IPS-NIHi11 (cell line): ENCODE measurements around the gene GAGE13.
"Not testable (repeated sequence)": the region's sequence is repeated elsewhere in the genome, so short reads cannot be mapped to it uniquely, and the experiment has no call there.

Experiments used
- DNase-seq: peaks from one replicate; pipeline ENCODE4 v3.0.0; 2012; ENCODE audit warnings: mixed read lengths, low spot score

The GAGE13 gene

GRCh38 chrX:49331282-49331681 is at the start of gene GAGE13:
Gene GAGE13, plus strand, starts transcription at chrX:49331582. Its CDS starts 1,156 bp downstream, at chrX:49332738.
- DNase-seq = not testable (repeated sequence)

- DNase-seq = peak; percentile 18
Observed at GRCh38 chrX:49282647-49283011, 48.8 kb upstream of the GAGE13 start.

GRCh38 chrX:49284212-49284611 is 47.2 kb upstream of the GAGE13 start:
- DNase-seq = no peak

GRCh38 chrX:49286136-49286535 is 45.2 kb upstream of the GAGE13 start:
- no peak for DNase-seq

GRCh38 chrX:49286581-49286980 is 44.8 kb upstream of the GAGE13 start:
- no peak for DNase-seq

- DNase-seq = no peak
Observed at GRCh38 chrX:49287665-49288064, 43.7 kb upstream of the GAGE13 start.

GRCh38 chrX:49290215-49290614 is 41.2 kb upstream of the GAGE13 start:
- DNase-seq = no peak

GRCh38 chrX:49291615-49292337 is 39.6 kb upstream of the GAGE13 start:
- DNase-seq = peak; percentile 38

GRCh38 chrX:49292400-49293362 is 38.7 kb upstream of the GAGE13 start:
- no peak for DNase-seq

GRCh38 chrX:49299293-49299692 is 32.1 kb upstream of the GAGE13 start:
- DNase-seq = not testable (repeated sequence)

- no peak for DNase-seq
Observed at GRCh38 chrX:49300703-49301102, 30.7 kb upstream of the GAGE13 start.

GRCh38 chrX:49303346-49303745 is 28.0 kb upstream of the GAGE13 start, which contains the start of gene GAGE10:
Gene GAGE10, plus strand, starts transcription at chrX:49303646. Its CDS starts 1,214 bp downstream, at chrX:49304860.
- no peak for DNase-seq

- not testable (repeated sequence) for DNase-seq
Observed at GRCh38 chrX:49307775-49308174, 23.6 kb upstream of the GAGE13 start.

- no peak for DNase-seq
Observed at GRCh38 chrX:49308604-49309269, 22.6 kb upstream of the GAGE13 start.

GRCh38 chrX:49309401-49309981 is 21.9 kb upstream of the GAGE13 start:
- DNase-seq = peak; percentile 33

GRCh38 chrX:49310371-49310770 is 21.0 kb upstream of the GAGE13 start:
- no peak for DNase-seq

- DNase-seq = no peak
Observed at GRCh38 chrX:49312176-49312575, 19.2 kb upstream of the GAGE13 start.

GRCh38 chrX:49316085-49316484 is 15.3 kb upstream of the GAGE13 start:
- DNase-seq = no peak

GRCh38 chrX:49321737-49322136 is 9.6 kb upstream of the GAGE13 start, which contains the start of gene GAGE12J:
Gene GAGE12J, plus strand, starts transcription at chrX:49322037. Its CDS starts 1,157 bp downstream, at chrX:49323194.
- DNase-seq = not testable (repeated sequence)

GRCh38 chrX:49322266-49322665 is 9.1 kb upstream of the GAGE13 start:
- not testable (repeated sequence) for DNase-seq

- not testable (repeated sequence) for DNase-seq
Observed at GRCh38 chrX:49323735-49324134, 7.6 kb upstream of the GAGE13 start.

GRCh38 chrX:49330421-49330820 is 961 bp upstream of the GAGE13 start:
- DNase-seq = not testable (repeated sequence)
